SU-DHL-6 (cell line): ENCODE results near the gene NT5DC1.

Experiments
- H2AFZ ChIP-seq: fragments of 200-600 bp; sonication (generic); 2 replicates; pipeline ENCODE4 v1.6.1; 2014; ENCODE audit warnings: low read depth, mild to moderate bottlenecking, moderate library complexity, mixed read lengths, antibody characterized with exemption, low read length; ENCODE audit not compliant: severe bottlenecking
- H3F3A ChIP-seq: fragments of 200-600 bp; shearing (Covaris generic); 2 replicates; pipeline ENCODE4 v1.6.0; 2016; ENCODE audit warnings: antibody characterized with exemption, mild to moderate bottlenecking; ENCODE audit not compliant: insufficient read depth
- H3K27ac ChIP-seq: fragments of 200-600 bp; sonication (generic); 2 replicates; pipeline ENCODE4 v1.5.1; 2016; ENCODE audit warnings: low read depth, mild to moderate bottlenecking, low read length, moderate library complexity, mixed read lengths
- H3K27me3 ChIP-seq: fragments of 200-600 bp; sonication (generic), shearing (Covaris generic); 2 replicates; pipeline ENCODE4 v1.6.0; 2014; ENCODE audit warnings: mild to moderate bottlenecking, low read length
- H3K36me3 ChIP-seq: fragments of 200-600 bp; sonication (generic); 2 replicates; pipeline ENCODE4 v1.6.1; 2014; ENCODE audit warnings: mild to moderate bottlenecking, low read length, mixed read lengths
- H3K4me2 ChIP-seq: fragments of 300-600, 200-600 bp; shearing (Covaris generic), sonication (generic); 2 replicates; pipeline ENCODE4 v1.6.0; 2014; ENCODE audit warnings: low read length, low read depth, mild to moderate bottlenecking; ENCODE audit not compliant: poor library complexity, severe bottlenecking
- H3K4me3 ChIP-seq: fragments of 200-600 bp; sonication (generic); 2 replicates; pipeline ENCODE4 v1.5.1; 2014; ENCODE audit warnings: antibody characterized with exemption, low read length, mild to moderate bottlenecking, mixed read lengths; ENCODE audit not compliant: insufficient read depth, poor library complexity, severe bottlenecking
- H3K79me2 ChIP-seq: fragments of 200-600 bp; sonication (generic); 2 replicates; pipeline ENCODE4 v1.6.1; 2014; ENCODE audit warnings: mild to moderate bottlenecking, low read length, moderate library complexity; ENCODE audit not compliant: insufficient read depth
- H3K9ac ChIP-seq: fragments of 200-600 bp; sonication (generic); 2 replicates; pipeline ENCODE4 v1.7.0; 2014; ENCODE audit warnings: mild to moderate bottlenecking, low read length
- H3K9me2 ChIP-seq: fragments of 200-600 bp; sonication (generic); replicated peaks from 2 replicates; pipeline ENCODE4 v1.6.1; 2014; ENCODE audit warnings: low read length; ENCODE audit not compliant: insufficient read depth
- H3K9me3 ChIP-seq: fragments of 200-600 bp; sonication (generic); 2 replicates; pipeline ENCODE4 v1.6.1; 2014; ENCODE audit warnings: low read length, mixed read lengths; ENCODE audit not compliant: insufficient read depth
- H4K20me1 ChIP-seq: fragments of 200-600 bp; sonication (generic); 2 replicates; pipeline ENCODE4 v1.6.1; 2014; ENCODE audit warnings: low read depth, mild to moderate bottlenecking, antibody characterized with exemption, low read length, moderate library complexity, mixed read lengths
- CTCF ChIP-seq: fragments of 200-600 bp; sonication (generic); IDR thresholded peaks from one replicate; pipeline ENCODE4 v1.5.1; 2017; ENCODE audit warnings: antibody characterized with exemption, mild to moderate bottlenecking, low read length, moderate library complexity; ENCODE audit not compliant: insufficient read depth, poor library complexity, severe bottlenecking
- EZH2phosphoT487 ChIP-seq: fragments of 200-600 bp; sonication (generic), shearing (Covaris generic); conservative IDR thresholded peaks from 2 replicates; pipeline ENCODE4 v1.6.1; 2018; ENCODE audit warnings: mild to moderate bottlenecking, antibody characterized with exemption, low read length, moderate library complexity, mixed read lengths

NT5DC1 gene

GRCh38 chr6:116221067-116221466 lies 120.4 kb downstream of the NT5DC1 start:
- no peaks in the 10 kb centered on the region for H3K9me2 ChIP-seq
- H3K79me2 ChIP-seq, result no peaks in the 10 kb centered on the region
- H3K4me3 ChIP-seq, result no peak overlapping the region
- no peak overlapping the region for H3K27ac ChIP-seq
- TF ChIP-seq CTCF, result no peak
- no peak for TF ChIP-seq EZH2phosphoT487
- H4K20me1 ChIP-seq, result no peaks in the 10 kb centered on the region
- H3K9me3 ChIP-seq, result no peaks in the 10 kb centered on the region
- H3F3A ChIP-seq, result peaks cover 14% of the 10 kb centered on the region; the same call in 1 of the 2 replicates
- no peaks in the 10 kb centered on the region for H3K36me3 ChIP-seq
- H3K4me2 ChIP-seq, result no peak overlapping the region
- H2AFZ ChIP-seq, result no peak overlapping the region
- no peak overlapping the region for H3K9ac ChIP-seq
- H3K27me3 ChIP-seq, result no peaks in the 10 kb centered on the region

- H4K20me1 ChIP-seq, result no peaks in the 10 kb centered on the region
- no peak overlapping the region for H3K4me3 ChIP-seq
- H2AFZ ChIP-seq, result no peak overlapping the region
- no peak overlapping the region for H3K4me2 ChIP-seq
- no peak overlapping the region for H3K9ac ChIP-seq
- no peaks in the 10 kb centered on the region for H3K9me3 ChIP-seq
- H3F3A ChIP-seq, result peaks cover 11% of the 10 kb centered on the region; the same call in 1 of the 2 replicates
- H3K27ac ChIP-seq, result no peak overlapping the region
- H3K27me3 ChIP-seq, result no peaks in the 10 kb centered on the region
- no peaks in the 10 kb centered on the region for H3K36me3 ChIP-seq
- no peaks in the 10 kb centered on the region for H3K9me2 ChIP-seq
- H3K79me2 ChIP-seq, result no peaks in the 10 kb centered on the region
- no peak for TF ChIP-seq EZH2phosphoT487
- no peak for TF ChIP-seq CTCF
Measured at GRCh38 chr6:116221911-116222310, 121.3 kb downstream of the NT5DC1 start.

- Histone ChIP-seq H3K9me3 (no peaks in the 10 kb centered on the region), H3F3A (no peaks in the 10 kb centered on the region), H3K36me3 (no peaks in the 10 kb centered on the region), H4K20me1 (no peaks in the 10 kb centered on the region), H3K4me3 (no peak overlapping the region), H2AFZ (no peak overlapping the region), H3K4me2 (no peak overlapping the region), H3K27ac (no peak overlapping the region), H3K9ac (no peak overlapping the region), H3K79me2 (no peaks in the 10 kb centered on the region), H3K27me3 (no peaks in the 10 kb centered on the region), H3K9me2 (no peaks in the 10 kb centered on the region)
- TF ChIP-seq CTCF, result no peak
- TF ChIP-seq EZH2phosphoT487, result no peak
Measured at GRCh38 chr6:116223355-116223754, 122.7 kb downstream of the NT5DC1 start.
